ENCODE results near the gene RFLNA. TPM values are rescaled to one million over a fixed set of nuclear protein-coding genes. Genes with fewer than 3 reads are reported as not detected.

The RFLNA gene
- total RNA-seq, 2 experiments from 2014 or later, result not detected

- DNase-seq (no peak), ATAC-seq (no peak)
- no peaks in the 10 kb centered on the region for H3K4me1 Mint-ChIP-seq
- no peak overlapping the region for H3K4me3 Mint-ChIP-seq
- POLR2A ChIA-PET, result no interaction called here
- no peak overlapping the region for H3K27ac Mint-ChIP-seq
- no peaks in the 10 kb centered on the region for H3K27me3 Mint-ChIP-seq
- H3K36me3 Mint-ChIP-seq (ENCODE audit: low read depth), result peaks cover 34% of the 10 kb centered on the region
- H3K9me3 Mint-ChIP-seq (ENCODE audit: low read depth), result peaks cover 12% of the 10 kb centered on the region
- intact Hi-C loops (cut with DNase I, micrococcal nuclease), result loop anchor here in 1 of 2 experiments (5.0 kb wide), 1 partner anchor 448 kb away; no protein-coding TSS in a partner anchor
- CTCF ChIA-PET, result no interaction called here
Measured at GRCh38 chr12:124323771-124324530, 29.1 kb downstream of the RFLNA start.

GRCh38 chr12:124324803-124325705, 30.2 kb downstream of the RFLNA start:
- intact Hi-C loops (cut with DNase I, micrococcal nuclease), result loop anchor here in 1 of 2 experiments (5.0 kb wide), 1 partner anchor 447 kb away; no protein-coding TSS in a partner anchor
- no peak overlapping the region for H3K27ac Mint-ChIP-seq

GRCh38 chr12:124326104-124326503, 31.2 kb downstream of the RFLNA start:
- CTCF ChIA-PET, result interaction anchor here (0.6 kb wide), 1 partner anchor 27 kb away, joined by 4 read pairs; no protein-coding TSS in a partner anchor
- no peak overlapping the region for H3K27ac Mint-ChIP-seq
- intact Hi-C loops (cut with DNase I, micrococcal nuclease), result no loop called here

More at GRCh38 chr12:124324803-124325705, 30.2 kb downstream of the RFLNA start:
- H3K4me1 Mint-ChIP-seq, result no peaks in the 10 kb centered on the region
- no peaks in the 10 kb centered on the region for H3K27me3 Mint-ChIP-seq
- H3K9me3 Mint-ChIP-seq (ENCODE audit: low read depth), result peaks cover 12% of the 10 kb centered on the region
- no peak for ATAC-seq
- ChIA-PET CTCF (interaction anchor here (0.6 kb wide), 1 partner anchor 28 kb away, joined by 4 read pairs; no protein-coding TSS in a partner anchor), POLR2A (no interaction called here)
- H3K4me3 Mint-ChIP-seq, result no peak overlapping the region
- peaks cover 34% of the 10 kb centered on the region for H3K36me3 Mint-ChIP-seq (ENCODE audit: low read depth)
- no peak for DNase-seq

GRCh38 chr12:124326871-124327270, 32.0 kb downstream of the RFLNA start:
- intact Hi-C loops (cut with DNase I, micrococcal nuclease), result no loop called here
- Mint-ChIP-seq H3K27ac (no peak overlapping the region), H3K9me3 (ENCODE audit: low read depth) (peaks cover 12% of the 10 kb centered on the region), H3K4me1 (no peaks in the 10 kb centered on the region), H3K27me3 (no peaks in the 10 kb centered on the region), H3K36me3 (ENCODE audit: low read depth) (peaks cover 34% of the 10 kb centered on the region), H3K4me3 (no peak overlapping the region)
- ChIA-PET CTCF (no interaction called here), POLR2A (no interaction called here)
- ATAC-seq, result no peak
- DNase-seq, result no peak

More at GRCh38 chr12:124326104-124326503, 31.2 kb downstream of the RFLNA start:
- Mint-ChIP-seq H3K9me3 (ENCODE audit: low read depth) (peaks cover 12% of the 10 kb centered on the region), H3K36me3 (ENCODE audit: low read depth) (peaks cover 34% of the 10 kb centered on the region), H3K4me1 (no peaks in the 10 kb centered on the region), H3K4me3 (no peak overlapping the region), H3K27me3 (no peaks in the 10 kb centered on the region)
- ATAC-seq, result no peak
- no peak for DNase-seq
- POLR2A ChIA-PET, result no interaction called here

- Mint-ChIP-seq H3K4me3 (no peak overlapping the region), H3K36me3 (ENCODE audit: low read depth) (peaks cover 34% of the 10 kb centered on the region), H3K27me3 (no peaks in the 10 kb centered on the region), H3K9me3 (ENCODE audit: low read depth) (peaks cover 12% of the 10 kb centered on the region), H3K27ac (no peak overlapping the region), H3K4me1 (no peaks in the 10 kb centered on the region)
- ChIA-PET POLR2A (no interaction called here), CTCF (no interaction called here)
- intact Hi-C loops (cut with DNase I, micrococcal nuclease), result no loop called here
- no peak for DNase-seq
- ATAC-seq, result no peak
Measured at GRCh38 chr12:124327362-124328043, 32.6 kb downstream of the RFLNA start.

- no peak overlapping the region for H3K4me3 Mint-ChIP-seq
- no peaks in the 10 kb centered on the region for H3K4me1 Mint-ChIP-seq
- H3K27me3 Mint-ChIP-seq, result no peaks in the 10 kb centered on the region
- H3K9me3 Mint-ChIP-seq (ENCODE audit: low read depth), result peaks cover 12% of the 10 kb centered on the region
- CTCF ChIA-PET, result no interaction called here
- POLR2A ChIA-PET, result no interaction called here
- H3K36me3 Mint-ChIP-seq (ENCODE audit: low read depth), result peaks cover 34% of the 10 kb centered on the region
- ATAC-seq (no peak), DNase-seq (no peak)
- H3K27ac Mint-ChIP-seq, result no peak overlapping the region
- intact Hi-C loops (cut with DNase I, micrococcal nuclease), result no loop called here
Measured at GRCh38 chr12:124328116-124328515, 33.2 kb downstream of the RFLNA start.

- POLR2A ChIA-PET, result no interaction called here
- peaks cover 31% of the 10 kb centered on the region for H3K36me3 Mint-ChIP-seq (ENCODE audit: low read depth)
Measured at GRCh38 chr12:124328636-124329035, 33.7 kb downstream of the RFLNA start.

GRCh38 chr12:124332058-124332672, 37.3 kb downstream of the RFLNA start:
- CTCF ChIA-PET, result interaction anchor here (0.6 to 1.0 kb wide), 2 partner anchors 443 to 509 kb away, joined by 3 read pairs; no protein-coding TSS in a partner anchor
- no peak for DNase-seq
- H3K4me3 Mint-ChIP-seq, result no peak overlapping the region
- ATAC-seq, result no peak
- no peaks in the 10 kb centered on the region for H3K4me1 Mint-ChIP-seq
- peaks cover 17% of the 10 kb centered on the region for H3K36me3 Mint-ChIP-seq (ENCODE audit: low read depth)
- intact Hi-C loops (cut with DNase I, micrococcal nuclease), result no loop called here
- H3K27me3 Mint-ChIP-seq, result no peaks in the 10 kb centered on the region
- POLR2A ChIA-PET, result no interaction called here
- no peaks in the 10 kb centered on the region for H3K9me3 Mint-ChIP-seq (ENCODE audit: low read depth)
- H3K27ac Mint-ChIP-seq, result no peak overlapping the region

More at GRCh38 chr12:124328636-124329035, 33.7 kb downstream of the RFLNA start:
- DNase-seq (no peak), ATAC-seq (no peak)
- H3K4me1 Mint-ChIP-seq, result no peaks in the 10 kb centered on the region
- H3K27ac Mint-ChIP-seq, result no peak overlapping the region
- intact Hi-C loops (cut with DNase I, micrococcal nuclease), result no loop called here
- no peak overlapping the region for H3K4me3 Mint-ChIP-seq
- CTCF ChIA-PET, result no interaction called here
- peaks cover 9% of the 10 kb centered on the region for H3K9me3 Mint-ChIP-seq (ENCODE audit: low read depth)
- no peaks in the 10 kb centered on the region for H3K27me3 Mint-ChIP-seq

- ATAC-seq (no peak), DNase-seq (no peak)
- no peaks in the 10 kb centered on the region for H3K27me3 Mint-ChIP-seq
- ChIA-PET CTCF (interaction anchor here (0.6 kb wide), 1 partner anchor 442 kb away, joined by 3 read pairs; no protein-coding TSS in a partner anchor), POLR2A (no interaction called here)
- no peaks in the 10 kb centered on the region for H3K4me1 Mint-ChIP-seq
- intact Hi-C loops (cut with DNase I, micrococcal nuclease), result no loop called here
- no peak overlapping the region for H3K4me3 Mint-ChIP-seq
- peaks cover 15% of the 10 kb centered on the region for H3K36me3 Mint-ChIP-seq (ENCODE audit: low read depth)
- H3K27ac Mint-ChIP-seq, result no peak overlapping the region
- no peaks in the 10 kb centered on the region for H3K9me3 Mint-ChIP-seq (ENCODE audit: low read depth)
Measured at GRCh38 chr12:124332900-124333299, 38.0 kb downstream of the RFLNA start.

GRCh38 chr12:124333724-124334123, 38.8 kb downstream of the RFLNA start:
- ATAC-seq (no peak), DNase-seq (no peak)
- CTCF ChIA-PET, result no interaction called here
- intact Hi-C loops (cut with DNase I, micrococcal nuclease), result no loop called here
- Mint-ChIP-seq H3K9me3 (ENCODE audit: low read depth) (no peaks in the 10 kb centered on the region), H3K27me3 (no peaks in the 10 kb centered on the region), H3K4me3 (no peak overlapping the region), H3K36me3 (ENCODE audit: low read depth) (peaks cover 17% of the 10 kb centered on the region), H3K27ac (no peak overlapping the region), H3K4me1 (no peaks in the 10 kb centered on the region)
- POLR2A ChIA-PET, result no interaction called here

- intact Hi-C loops (cut with DNase I, micrococcal nuclease), result no loop called here
- Mint-ChIP-seq H3K27me3 (no peaks in the 10 kb centered on the region), H3K4me1 (no peaks in the 10 kb centered on the region), H3K27ac (no peak overlapping the region), H3K4me3 (no peak overlapping the region), H3K9me3 (ENCODE audit: low read depth) (no peaks in the 10 kb centered on the region), H3K36me3 (ENCODE audit: low read depth) (peaks cover 17% of the 10 kb centered on the region)
- no peak for DNase-seq
- POLR2A ChIA-PET, result no interaction called here
- CTCF ChIA-PET, result no interaction called here
- no peak for ATAC-seq
Measured at GRCh38 chr12:124334266-124334665, 39.4 kb downstream of the RFLNA start.

All from activated CD4-positive, alpha-beta T cell treated with anti-CD3 and anti-CD28 coated beads for 36 hours (primary cell).